WTC11 (cell line): ENCODE measurements around the gene USP16. TPM values are rescaled to one million over a fixed set of nuclear protein-coding genes. Genes with fewer than 3 reads are reported as not detected.
A peak's percentile ranks its signal among the peaks of the same experiment; 100 is the strongest.

Source experiments
- ATAC-seq: fragments of 200-7000 bp; cut with Tn5 transposase; 2 replicates; pipeline ENCODE4 v1.10.0; 2021; ENCODE audit warnings: mild to moderate bottlenecking, moderate library complexity
- CTCF ChIA-PET: fragments of 300-600 bp; sonication (Branson Sonifier 250); formaldehyde crosslinking; loops from one replicate; lab custom pipeline; 2021; ENCODE audit warnings: antibody characterized with exemption; lab: Charles Lee
- POLR2A ChIA-PET: fragments of 350-600 bp; sonication (Branson Sonifier 250); formaldehyde crosslinking; loops from one replicate; lab custom pipeline; 2021; ENCODE audit warnings: antibody characterized with exemption; lab: Charles Lee
- DNase-seq: peaks from one replicate; pipeline ENCODE4 v3.0.0; 2021; ENCODE audit warnings: low spot score
- H3K27ac Mint-ChIP-seq: 2 replicates; pipeline ENCODE4 v1.8.0; 2021; ENCODE audit warnings: mixed read lengths
- H3K27me3 Mint-ChIP-seq: 2 replicates; pipeline ENCODE4 v1.8.0; 2021; ENCODE audit warnings: low read depth, mild to moderate bottlenecking, moderate library complexity, mixed read lengths
- H3K36me3 Mint-ChIP-seq: 2 replicates; pipeline ENCODE4 v1.8.0; 2021; ENCODE audit warnings: mixed read lengths
- H3K4me1 Mint-ChIP-seq: 2 replicates; pipeline ENCODE4 v1.8.0; 2022; ENCODE audit warnings: mixed read lengths
- H3K4me3 Mint-ChIP-seq: 2 replicates; pipeline ENCODE4 v1.8.0; 2021; ENCODE audit warnings: mild to moderate bottlenecking, moderate library complexity, mixed read lengths
- H3K9me3 Mint-ChIP-seq: 2 replicates; pipeline ENCODE4 v1.8.0; 2021; ENCODE audit warnings: mixed read lengths
- ARID4B ChIP-seq: sonication (generic); formaldehyde crosslinking; IDR thresholded peaks from 2 replicates; pipeline ENCODE4 v1.8.0; 2023; ENCODE audit warnings: missing genetic modification reagents, mild to moderate bottlenecking, borderline replicate concordance
- CBFB ChIP-seq: sonication (generic); formaldehyde crosslinking; IDR thresholded peaks from 2 replicates; pipeline ENCODE4 v1.8.1; 2022; ENCODE audit warnings: mild to moderate bottlenecking, low read depth, missing genetic modification reagents
- CREB1 ChIP-seq: sonication (generic); formaldehyde crosslinking; IDR thresholded peaks from 2 replicates; pipeline ENCODE4 v1.8.0; 2023; ENCODE audit warnings: mild to moderate bottlenecking, missing genetic modification reagents
- ESRRA ChIP-seq: sonication (generic); formaldehyde crosslinking; IDR thresholded peaks from 2 replicates; pipeline ENCODE4 v1.8.1; 2022; ENCODE audit warnings: mild to moderate bottlenecking, missing genetic modification reagents, borderline replicate concordance
- GABPB1 ChIP-seq: sonication (generic); formaldehyde crosslinking; IDR thresholded peaks from 2 replicates; pipeline ENCODE4 v1.8.1; 2023; ENCODE audit warnings: mild to moderate bottlenecking, missing genetic modification reagents
- RELA ChIP-seq: sonication (generic); formaldehyde crosslinking; IDR thresholded peaks from 2 replicates; pipeline ENCODE4 v1.8.1; 2022; ENCODE audit warnings: missing genetic modification reagents, mild to moderate bottlenecking, borderline replicate concordance
- SMAD3 ChIP-seq: sonication (generic); formaldehyde crosslinking; IDR thresholded peaks from 2 replicates; pipeline ENCODE4 v1.8.0; 2022; ENCODE audit warnings: missing genetic modification reagents, mild to moderate bottlenecking, borderline replicate concordance
- SP1 ChIP-seq: sonication (generic); formaldehyde crosslinking; conservative IDR thresholded peaks from 2 replicates; pipeline ENCODE4 v1.8.1; 2022; ENCODE audit warnings: missing genetic modification reagents
- TCF7 ChIP-seq: sonication (generic); formaldehyde crosslinking; IDR thresholded peaks from 2 replicates; pipeline ENCODE4 v1.8.0; 2022; ENCODE audit warnings: mild to moderate bottlenecking, low read depth, missing genetic modification reagents, moderate library complexity
- ZBTB43 ChIP-seq: sonication (generic); formaldehyde crosslinking; IDR thresholded peaks from 2 replicates; pipeline ENCODE4 v1.8.1; 2023; ENCODE audit warnings: mild to moderate bottlenecking, missing genetic modification reagents
- ZNF396 ChIP-seq: fragments of 250-450 bp; sonication (Bioruptor Pico); IDR thresholded peaks from 2 replicates; pipeline ENCODE4 v1.8.0; 2021; ENCODE audit warnings: mild to moderate bottlenecking, moderate library complexity, borderline replicate concordance
- ZNF425 ChIP-seq: fragments of 250-450 bp; sonication (Bioruptor Pico); conservative IDR thresholded peaks from 2 replicates; pipeline ENCODE4 v1.9.0; 2021; ENCODE audit warnings: mild to moderate bottlenecking
- total RNA-seq: library from RNA; stranded (reverse); gene quantifications from 3 replicates; pipeline ENCODE4 v1.2.3, GENCODE V29; 2021
- TF ChIP-seq, protein P1 (sequence below): sonication (generic); formaldehyde crosslinking; IDR thresholded peaks from 2 replicates; pipeline ENCODE4 v1.8.1; 2023; ENCODE audit warnings: mild to moderate bottlenecking, moderate library complexity, missing genetic modification reagents
- TF ChIP-seq, protein P2 (sequence below): sonication (generic); formaldehyde crosslinking; IDR thresholded peaks from 2 replicates; pipeline ENCODE4 v1.8.1; 2022; ENCODE audit warnings: mild to moderate bottlenecking, moderate library complexity, missing genetic modification reagents
- TF ChIP-seq, protein P3 (sequence below): sonication (generic); formaldehyde crosslinking; IDR thresholded peaks from 2 replicates; pipeline ENCODE4 v1.8.1; 2022; ENCODE audit warnings: low read depth, mild to moderate bottlenecking, moderate library complexity, missing genetic modification reagents, borderline replicate concordance

USP16 gene
- total RNA-seq, 1 experiment from 2014 or later: 20.8 TPM

- H3K27ac Mint-ChIP-seq: peak overlapping the region; percentile 99
- H3K4me1 Mint-ChIP-seq: peaks cover 16% of the 10 kb centered on the region
- CTCF ChIA-PET: interaction anchor here (1.0 kb wide), 1 partner anchor 9 kb away, joined by 3 read pairs; no protein-coding TSS in a partner anchor
- no peak for ATAC-seq
- TF ChIP-seq, protein P1, sequence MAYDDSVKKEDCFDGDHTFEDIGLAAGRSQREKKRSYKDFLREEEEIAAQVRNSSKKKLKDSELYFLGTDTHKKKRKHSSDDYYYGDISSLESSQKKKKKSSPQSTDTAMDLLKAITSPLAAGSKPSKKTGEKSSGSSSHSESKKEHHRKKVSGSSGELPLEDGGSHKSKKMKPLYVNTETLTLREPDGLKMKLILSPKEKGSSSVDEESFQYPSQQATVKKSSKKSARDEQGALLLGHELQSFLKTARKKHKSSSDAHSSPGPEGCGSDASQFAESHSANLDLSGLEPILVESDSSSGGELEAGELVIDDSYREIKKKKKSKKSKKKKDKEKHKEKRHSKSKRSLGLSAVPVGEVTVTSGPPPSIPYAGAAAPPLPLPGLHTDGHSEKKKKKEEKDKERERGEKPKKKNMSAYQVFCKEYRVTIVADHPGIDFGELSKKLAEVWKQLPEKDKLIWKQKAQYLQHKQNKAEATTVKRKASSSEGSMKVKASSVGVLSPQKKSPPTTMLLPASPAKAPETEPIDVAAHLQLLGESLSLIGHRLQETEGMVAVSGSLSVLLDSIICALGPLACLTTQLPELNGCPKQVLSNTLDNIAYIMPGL (CRISPR knock-in tag): no peak
- no peak for TF ChIP-seq GABPB1 (CRISPR knock-in tag)
- TF ChIP-seq ZNF425 (CRISPR knock-in tag): no peak
- no peak for TF ChIP-seq CBFB (CRISPR knock-in tag)
- TF ChIP-seq RELA (CRISPR knock-in tag): no peak
- no peak for TF ChIP-seq SMAD3
- TF ChIP-seq ESRRA (CRISPR knock-in tag): no peak
- TF ChIP-seq TCF7 (CRISPR knock-in tag): no peak
- TF ChIP-seq, all 79 proteins: peak for 0
- no peaks in the 10 kb centered on the region for H3K9me3 Mint-ChIP-seq
- peaks cover 11% of the 10 kb centered on the region for H3K27me3 Mint-ChIP-seq
- POLR2A ChIA-PET: interaction anchor here (1.0 to 3.3 kb wide), 5 partner anchors 10 to 84 kb away, joined by 3 to 45 read pairs (median 5); partner anchors contain the start of genes CCT8, RWDD2B and USP16
- H3K36me3 Mint-ChIP-seq: no peaks in the 10 kb centered on the region
- H3K4me3 Mint-ChIP-seq: peak overlapping the region; percentile 99
- DNase-seq: no peak
Observed at GRCh38 chr21:28993293-28993629, 31.2 kb upstream of the USP16 start.

GRCh38 chr21:29002442-29003144, 21.9 kb upstream of the USP16 start:
- peak; percentile 99 for ATAC-seq
- Mint-ChIP-seq H3K27me3 (peaks cover 8% of the 10 kb centered on the region; the same call in 1 of the 2 replicates), H3K4me3 (peak overlapping the region; percentile 81), H3K9me3 (peaks cover 15% of the 10 kb centered on the region), H3K36me3 (peaks cover 4% of the 10 kb centered on the region; the same call in 1 of the 2 replicates), H3K4me1 (no peaks in the 10 kb centered on the region; the same call in 1 of the 2 replicates), H3K27ac (peak overlapping the region; percentile 98)
- ChIA-PET CTCF (interaction anchor here (0.9 to 1.1 kb wide), 3 partner anchors 9 to 161 kb away, joined by 3 to 5 read pairs (median 4); partner anchors contain the start of gene USP16), POLR2A (interaction anchor here (0.9 to 1.8 kb wide), 6 partner anchors 9 to 71 kb away, joined by 3 to 45 read pairs (median 12); partner anchors contain the start of genes CCT8, LTN1, RWDD2B and USP16)
- peak; percentile 88 for DNase-seq
- TF ChIP-seq SP1 (CRISPR knock-in tag) (peak; percentile 54; the same call in 1 of the 2 replicates), ZBTB43 (0 out of 2 replicates have a peak, but pooled peaks have one; percentile 33), ARID4B (CRISPR knock-in tag) (peak; percentile 85), CBFB (CRISPR knock-in tag) (no peak), ZNF396 (no peak), CREB1 (0 out of 2 replicates have a peak, but pooled peaks have one; percentile 51), GABPB1 (CRISPR knock-in tag) (peak; percentile 90)
- TF ChIP-seq, protein P2, sequence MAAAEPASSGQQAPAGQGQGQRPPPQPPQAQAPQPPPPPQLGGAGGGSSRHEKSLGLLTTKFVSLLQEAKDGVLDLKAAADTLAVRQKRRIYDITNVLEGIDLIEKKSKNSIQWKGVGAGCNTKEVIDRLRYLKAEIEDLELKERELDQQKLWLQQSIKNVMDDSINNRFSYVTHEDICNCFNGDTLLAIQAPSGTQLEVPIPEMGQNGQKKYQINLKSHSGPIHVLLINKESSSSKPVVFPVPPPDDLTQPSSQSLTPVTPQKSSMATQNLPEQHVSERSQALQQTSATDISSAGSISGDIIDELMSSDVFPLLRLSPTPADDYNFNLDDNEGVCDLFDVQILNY: peak; percentile 58; the same call in 1 of the 2 replicates
- TF ChIP-seq, protein P1 (CRISPR knock-in tag): peak; percentile 42; the same call in 1 of the 2 replicates
- TF ChIP-seq, protein P3, sequence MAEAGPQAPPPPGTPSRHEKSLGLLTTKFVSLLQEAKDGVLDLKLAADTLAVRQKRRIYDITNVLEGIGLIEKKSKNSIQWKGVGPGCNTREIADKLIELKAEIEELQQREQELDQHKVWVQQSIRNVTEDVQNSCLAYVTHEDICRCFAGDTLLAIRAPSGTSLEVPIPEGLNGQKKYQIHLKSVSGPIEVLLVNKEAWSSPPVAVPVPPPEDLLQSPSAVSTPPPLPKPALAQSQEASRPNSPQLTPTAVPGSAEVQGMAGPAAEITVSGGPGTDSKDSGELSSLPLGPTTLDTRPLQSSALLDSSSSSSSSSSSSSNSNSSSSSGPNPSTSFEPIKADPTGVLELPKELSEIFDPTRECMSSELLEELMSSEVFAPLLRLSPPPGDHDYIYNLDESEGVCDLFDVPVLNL (CRISPR knock-in tag): no peak
